ENCODE measurements around the gene MID1. TPM values are rescaled to one million over a fixed set of nuclear protein-coding genes. Genes with fewer than 3 reads are reported as not detected.
"Not testable (repeated sequence)": the region's sequence is repeated elsewhere in the genome, so short reads cannot be mapped to it uniquely, and the experiment has no call there.

The MID1 gene
- total RNA-seq, 1 donor from 2014 or later = 56.8 TPM

GRCh38 chrX:10617186-10617998, 3.0 kb downstream of the MID1 start:
- peak; percentile 38 for DNase-seq (ENCODE audit: low spot score)

GRCh38 chrX:10615931-10616774, 4.2 kb downstream of the MID1 start:
- DNase-seq (ENCODE audit: low spot score) = peak; percentile 69

- no peak for DNase-seq (ENCODE audit: low spot score)
These were observed 8.2 kb downstream of the MID1 start for GRCh38 chrX:10612215-10612614.

- no peak for DNase-seq (ENCODE audit: low spot score)
These were observed 8.8 kb downstream of the MID1 start for GRCh38 chrX:10611441-10612090.

- DNase-seq (ENCODE audit: low spot score) = no peak
These were observed 12.3 kb downstream of the MID1 start for GRCh38 chrX:10608099-10608498.

GRCh38 chrX:10607233-10607632, 13.2 kb downstream of the MID1 start:
- no peak for DNase-seq (ENCODE audit: low spot score)

- DNase-seq (ENCODE audit: low spot score) = no peak
These were observed 16.8 kb downstream of the MID1 start for GRCh38 chrX:10603612-10604011.

GRCh38 chrX:10602646-10603045, 17.7 kb downstream of the MID1 start:
- no peak for DNase-seq (ENCODE audit: low spot score)

GRCh38 chrX:10600479-10600878, 19.9 kb downstream of the MID1 start:
- DNase-seq (ENCODE audit: low spot score) = no peak

GRCh38 chrX:10598540-10598939, 21.8 kb downstream of the MID1 start:
- DNase-seq (ENCODE audit: low spot score) = no peak

GRCh38 chrX:10597871-10598270, 22.5 kb downstream of the MID1 start:
- DNase-seq (ENCODE audit: low spot score) = no peak

- no peak for DNase-seq (ENCODE audit: low spot score)
These were observed 28.7 kb downstream of the MID1 start for GRCh38 chrX:10591363-10592335.

- DNase-seq (ENCODE audit: low spot score) = peak; percentile 36
These were observed 30.6 kb downstream of the MID1 start for GRCh38 chrX:10589787-10590186.

- DNase-seq (ENCODE audit: low spot score) = no peak
These were observed 31.3 kb downstream of the MID1 start for GRCh38 chrX:10589098-10589497.

GRCh38 chrX:10584882-10585281, 35.5 kb downstream of the MID1 start:
- DNase-seq (ENCODE audit: low spot score) = not testable (repeated sequence)

GRCh38 chrX:10582945-10583344, 37.4 kb downstream of the MID1 start:
- DNase-seq (ENCODE audit: low spot score) = no peak

GRCh38 chrX:10582215-10582733, 38.1 kb downstream of the MID1 start:
- no peak for DNase-seq (ENCODE audit: low spot score)

- DNase-seq (ENCODE audit: low spot score) = no peak
These were observed 41.0 kb downstream of the MID1 start for GRCh38 chrX:10579112-10580011.

GRCh38 chrX:10578527-10578926, 41.9 kb downstream of the MID1 start:
- DNase-seq (ENCODE audit: low spot score) = no peak

GRCh38 chrX:10577853-10578252, 42.5 kb downstream of the MID1 start:
- peak; percentile 52 for DNase-seq (ENCODE audit: low spot score)
